Neural crest cell (in vitro differentiated cells): Measurements from ENCODE around the gene CISD1. TPM values are rescaled to one million over a fixed set of nuclear protein-coding genes. Genes with fewer than 3 reads are reported as not detected.
"Not testable (repeated sequence)": the region's sequence is repeated elsewhere in the genome, so short reads cannot be mapped to it uniquely, and the experiment has no call there.

Experiments used
- DNase-seq: peaks from one replicate; pipeline ENCODE4 v3.0.0; 2021; ENCODE audit warnings: low read depth, mixed read lengths, low spot score
- H3K27ac Mint-ChIP-seq: one replicate; pipeline ENCODE4 v1.8.0; 2021; ENCODE audit warnings: mild to moderate bottlenecking, mixed read lengths; ENCODE audit not compliant: unreplicated experiment
- H3K27me3 Mint-ChIP-seq: 2 replicates; pipeline ENCODE4 v1.8.0; 2021; ENCODE audit warnings: low read depth, mild to moderate bottlenecking, mixed read lengths
- H3K36me3 Mint-ChIP-seq: 2 replicates; pipeline ENCODE4 v1.8.0; 2021; ENCODE audit warnings: low read depth, mild to moderate bottlenecking, mixed read lengths
- H3K4me1 Mint-ChIP-seq: 2 replicates; pipeline ENCODE4 v1.8.0; 2021; ENCODE audit warnings: mixed read lengths
- H3K4me3 Mint-ChIP-seq: one replicate; pipeline ENCODE4 v1.8.0; 2021; ENCODE audit warnings: mild to moderate bottlenecking, mixed read lengths
- H3K9me3 Mint-ChIP-seq: 2 replicates; pipeline ENCODE4 v1.8.0; 2021; ENCODE audit warnings: mixed read lengths
- CTCF ChIP-seq: fragments of 200-600 bp; sonication (generic); conservative IDR thresholded peaks from 2 replicates; pipeline ENCODE4 v1.5.0; 2021; ENCODE audit warnings: antibody characterized with exemption, mild to moderate bottlenecking
- total RNA-seq: library from RNA; stranded (reverse); gene quantifications from 2 replicates; pipeline ENCODE4 v1.2.1, GENCODE V29; 2021

Gene CISD1
- total RNA-seq, 1 donor from 2014 or later, result 33.1 TPM

- peaks cover 52% of the 10 kb centered on the region for H3K36me3 Mint-ChIP-seq
- peaks cover 11% of the 10 kb centered on the region for H3K9me3 Mint-ChIP-seq
- no peak overlapping the region for H3K4me3 Mint-ChIP-seq
- H3K4me1 Mint-ChIP-seq, result peaks cover 8% of the 10 kb centered on the region
- TF ChIP-seq CTCF, result no peak
- no peaks in the 10 kb centered on the region for H3K27me3 Mint-ChIP-seq
- DNase-seq, result no peak
- H3K27ac Mint-ChIP-seq, result no peak overlapping the region
Measured at GRCh38 chr10:58237014-58237834, 31.7 kb upstream of the CISD1 start.

GRCh38 chr10:58239561-58240169, 29.3 kb upstream of the CISD1 start:
- Mint-ChIP-seq H3K27ac (no peak overlapping the region), H3K9me3 (peaks cover 7% of the 10 kb centered on the region), H3K4me1 (peaks cover 12% of the 10 kb centered on the region), H3K27me3 (no peaks in the 10 kb centered on the region), H3K36me3 (peaks cover 39% of the 10 kb centered on the region), H3K4me3 (no peak overlapping the region)
- DNase-seq, result no peak
- TF ChIP-seq CTCF, result no peak

GRCh38 chr10:58240531-58240930, 28.4 kb upstream of the CISD1 start:
- TF ChIP-seq CTCF, result no peak
- peaks cover 7% of the 10 kb centered on the region for H3K9me3 Mint-ChIP-seq

GRCh38 chr10:58241346-58241745, 27.6 kb upstream of the CISD1 start:
- TF ChIP-seq CTCF, result no peak
- H3K27ac Mint-ChIP-seq, result no peak overlapping the region
- peaks cover 7% of the 10 kb centered on the region for H3K9me3 Mint-ChIP-seq
- H3K36me3 Mint-ChIP-seq, result peaks cover 30% of the 10 kb centered on the region
- no peaks in the 10 kb centered on the region for H3K27me3 Mint-ChIP-seq
- H3K4me1 Mint-ChIP-seq, result peaks cover 12% of the 10 kb centered on the region
- no peak for DNase-seq
- no peak overlapping the region for H3K4me3 Mint-ChIP-seq

More at GRCh38 chr10:58240531-58240930, 28.4 kb upstream of the CISD1 start:
- Mint-ChIP-seq H3K27me3 (no peaks in the 10 kb centered on the region), H3K4me1 (peaks cover 12% of the 10 kb centered on the region), H3K36me3 (peaks cover 35% of the 10 kb centered on the region), H3K27ac (peak overlapping the region; percentile 74), H3K4me3 (no peak overlapping the region)
- DNase-seq, result no peak

- Mint-ChIP-seq H3K36me3 (peaks cover 22% of the 10 kb centered on the region), H3K27ac (no peak overlapping the region), H3K27me3 (no peaks in the 10 kb centered on the region), H3K4me1 (peaks cover 8% of the 10 kb centered on the region), H3K9me3 (peaks cover 7% of the 10 kb centered on the region), H3K4me3 (no peak overlapping the region)
- no peak for DNase-seq
- no peak for TF ChIP-seq CTCF
Measured at GRCh38 chr10:58243269-58243668, 25.7 kb upstream of the CISD1 start.

GRCh38 chr10:58243801-58244200, 25.2 kb upstream of the CISD1 start:
- peaks cover 26% of the 10 kb centered on the region for H3K36me3 Mint-ChIP-seq
- not testable (repeated sequence) for H3K27me3 Mint-ChIP-seq, DNase-seq, H3K27ac Mint-ChIP-seq, H3K4me3 Mint-ChIP-seq, H3K4me1 Mint-ChIP-seq
- H3K9me3 Mint-ChIP-seq, result peaks cover 10% of the 10 kb centered on the region

GRCh38 chr10:58244242-58244641, 24.7 kb upstream of the CISD1 start:
- H3K27me3 Mint-ChIP-seq, H3K4me1 Mint-ChIP-seq, H3K4me3 Mint-ChIP-seq, DNase-seq, H3K27ac Mint-ChIP-seq: not testable (repeated sequence)
- Mint-ChIP-seq H3K9me3 (peaks cover 10% of the 10 kb centered on the region), H3K36me3 (peaks cover 26% of the 10 kb centered on the region)

GRCh38 chr10:58244666-58245065, 24.3 kb upstream of the CISD1 start:
- H3K4me3 Mint-ChIP-seq, H3K27ac Mint-ChIP-seq, H3K27me3 Mint-ChIP-seq, DNase-seq, H3K4me1 Mint-ChIP-seq: not testable (repeated sequence)
- H3K36me3 Mint-ChIP-seq, result peaks cover 29% of the 10 kb centered on the region
- H3K9me3 Mint-ChIP-seq, result peaks cover 13% of the 10 kb centered on the region
